Pons (tissue), 1 donor: Measurements from ENCODE around the gene CCL20.

Experiments
- DNase-seq: peaks from one replicate; pipeline ENCODE4 v3.0.0-alpha.2; 2016; ENCODE audit warnings: low spot score

The CCL20 gene

DNA sequence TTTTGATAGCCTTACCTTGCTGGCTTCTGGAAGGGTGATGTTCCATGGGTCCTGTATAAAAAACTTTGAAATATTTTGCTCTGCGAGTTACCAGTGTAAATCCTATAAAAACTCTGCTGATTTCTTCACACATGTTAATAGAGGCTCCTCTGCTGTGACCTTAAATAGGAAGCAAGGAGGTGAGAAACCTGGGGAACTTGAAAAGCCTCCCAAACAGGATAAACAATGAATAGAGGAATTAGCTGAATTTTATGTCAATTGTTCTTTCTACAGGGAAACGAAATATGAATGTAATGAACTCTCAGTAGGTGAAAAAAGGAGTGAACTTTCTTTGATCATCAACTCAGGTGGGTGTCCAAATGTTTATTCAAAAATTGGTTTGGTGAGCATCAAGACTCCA, 10.8 kb upstream of the CCL20 start:
- DNase-seq = no peak

DNA sequence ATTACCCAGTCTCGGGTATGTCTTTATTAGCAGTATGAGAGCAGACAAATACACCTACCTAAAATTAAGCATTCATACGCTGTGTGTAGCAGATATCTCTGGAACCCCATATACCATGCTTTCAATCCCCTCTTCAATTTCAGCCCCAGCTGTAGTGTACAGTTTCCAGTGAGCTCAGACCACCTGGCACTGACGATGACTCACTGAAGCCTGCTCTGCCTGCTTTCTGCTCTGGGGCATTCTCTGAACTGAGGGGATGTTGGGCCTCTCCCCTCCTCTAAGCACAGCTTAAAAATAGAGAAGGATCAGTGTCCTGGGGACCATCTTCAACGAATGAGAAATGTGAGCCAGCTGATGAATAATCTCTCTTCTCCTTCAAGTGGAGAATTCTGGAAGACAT, 8.7 kb upstream of the CCL20 start:
- no peak for DNase-seq

DNA sequence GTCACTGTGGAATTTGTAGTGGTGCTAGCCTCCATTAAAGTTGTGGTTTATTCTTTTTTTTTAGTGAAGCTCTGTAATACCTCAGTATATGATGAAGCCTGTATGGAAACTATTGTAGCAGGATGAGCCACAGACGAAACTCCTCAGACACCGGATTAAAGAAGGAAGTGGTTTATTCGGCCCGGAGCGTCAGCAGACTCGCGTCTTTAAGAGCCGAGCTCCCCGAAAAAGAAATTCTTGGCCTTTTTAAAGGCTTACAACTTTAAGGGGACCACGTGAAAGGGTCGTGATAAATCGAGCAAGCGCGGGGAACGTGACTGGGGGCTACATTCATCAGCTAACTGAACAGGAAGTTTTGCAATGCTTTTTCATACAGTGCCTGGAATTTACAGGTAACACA, 8.1 kb upstream of the CCL20 start:
- peak; percentile 56 for DNase-seq

- DNase-seq = no peak
Observed at GRCh38 chr2:227808936-227809335, 4.7 kb upstream of the CCL20 start.

GRCh38 chr2:227812001-227812400, 1.6 kb upstream of the CCL20 start:
- DNase-seq = no peak

GRCh38 chr2:227813229-227813561, 447 bp upstream of the CCL20 start:
- no peak for DNase-seq

- no peak for DNase-seq
Observed at GRCh38 chr2:227815066-227815465, 1.4 kb downstream of the CCL20 start.

GRCh38 chr2:227816507-227817294, 3.1 kb downstream of the CCL20 start:
- DNase-seq = no peak

DNA sequence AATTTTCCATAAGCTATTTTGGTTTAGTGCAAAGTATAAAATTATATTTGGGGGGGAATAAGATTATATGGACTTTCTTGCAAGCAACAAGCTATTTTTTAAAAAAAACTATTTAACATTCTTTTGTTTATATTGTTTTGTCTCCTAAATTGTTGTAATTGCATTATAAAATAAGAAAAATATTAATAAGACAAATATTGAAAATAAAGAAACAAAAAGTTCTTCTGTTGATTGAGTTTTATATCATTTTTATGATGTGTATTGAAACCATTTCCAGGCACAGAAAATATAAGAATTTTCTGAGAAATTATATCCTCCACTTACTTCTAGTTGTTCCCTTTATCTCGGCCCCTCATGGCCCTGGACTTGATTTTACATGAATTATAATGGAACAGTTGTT, 3.7 kb downstream of the CCL20 start:
- DNase-seq = no peak

GRCh38 chr2:227817850-227818674, 4.4 kb downstream of the CCL20 start:
- DNase-seq = peak; percentile 28

- peak; percentile 49 for DNase-seq
Observed at GRCh38 chr2:227818675-227819397, 5.2 kb downstream of the CCL20 start.

GRCh38 chr2:227819398-227819697, 5.7 kb downstream of the CCL20 start:
- DNase-seq = no peak

DNA sequence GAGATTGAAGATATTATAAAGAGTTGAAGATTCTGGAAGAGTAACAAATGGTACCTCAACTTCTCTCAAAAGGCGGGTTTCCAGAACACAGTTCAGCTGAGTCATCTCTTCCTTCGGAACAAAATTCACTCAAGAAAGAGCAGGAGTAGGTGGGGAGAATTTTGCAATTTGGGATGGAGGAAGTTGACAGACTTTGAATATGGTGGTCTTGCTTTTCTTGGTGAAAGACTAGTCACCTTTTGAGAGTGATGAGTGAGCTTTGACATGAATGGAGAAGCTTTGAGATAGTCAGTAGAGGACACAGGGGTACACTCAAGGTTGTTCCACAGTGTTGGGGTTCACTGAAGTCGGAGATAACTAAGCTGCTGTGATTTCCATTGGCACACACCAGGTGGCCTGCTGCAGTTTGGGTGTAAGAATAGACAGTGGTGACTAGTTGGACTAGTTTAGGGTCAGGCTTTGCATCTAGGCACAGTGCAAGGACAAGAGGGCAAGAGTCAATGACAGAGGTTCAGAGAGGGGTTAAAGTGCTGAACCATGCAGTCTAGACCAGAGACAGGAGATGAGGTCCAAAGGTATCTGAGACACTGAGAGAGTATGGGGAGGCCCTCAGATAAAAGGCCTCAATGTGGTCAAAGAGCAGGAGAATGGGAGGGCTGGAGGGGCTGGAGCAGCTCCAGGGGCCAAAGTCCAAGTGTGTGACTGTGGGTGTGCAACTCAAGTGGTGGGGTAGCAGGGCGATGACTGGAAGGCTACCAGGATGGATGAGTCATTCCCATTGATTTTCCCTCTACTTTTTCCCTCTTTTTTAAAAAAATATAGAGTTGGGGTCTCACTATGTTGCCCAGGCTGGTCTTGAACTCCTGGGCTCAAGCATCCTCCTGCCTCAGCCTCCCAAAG, 7.7 kb downstream of the CCL20 start:
- DNase-seq = no peak

- DNase-seq = no peak
Observed at GRCh38 chr2:227822416-227823003, 8.9 kb downstream of the CCL20 start.

DNA sequence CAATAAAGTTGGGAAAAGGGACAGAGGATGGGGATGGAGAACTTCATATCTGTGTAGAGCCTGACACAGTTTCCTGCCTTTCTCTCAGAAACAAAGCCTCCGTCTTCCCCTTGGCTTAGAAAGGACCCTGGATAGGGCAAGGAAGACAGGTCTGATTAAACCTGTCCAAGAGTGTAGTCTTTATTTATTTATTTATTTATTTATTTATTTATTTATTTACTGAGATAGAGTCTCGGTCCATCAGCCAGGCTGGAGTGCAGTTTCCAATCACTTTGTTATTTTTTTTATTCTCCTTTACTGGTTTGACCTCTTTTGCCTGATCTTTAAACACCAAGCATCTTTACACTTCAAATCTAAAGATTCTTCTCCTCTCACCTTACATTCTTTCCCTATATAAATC, 10.3 kb downstream of the CCL20 start:
- DNase-seq = no peak

- no peak for DNase-seq
Observed at GRCh38 chr2:227824711-227825110, 11.1 kb downstream of the CCL20 start.

- peak; percentile 49 for DNase-seq
Observed at GRCh38 chr2:227826019-227826521, 12.4 kb downstream of the CCL20 start.

DNA sequence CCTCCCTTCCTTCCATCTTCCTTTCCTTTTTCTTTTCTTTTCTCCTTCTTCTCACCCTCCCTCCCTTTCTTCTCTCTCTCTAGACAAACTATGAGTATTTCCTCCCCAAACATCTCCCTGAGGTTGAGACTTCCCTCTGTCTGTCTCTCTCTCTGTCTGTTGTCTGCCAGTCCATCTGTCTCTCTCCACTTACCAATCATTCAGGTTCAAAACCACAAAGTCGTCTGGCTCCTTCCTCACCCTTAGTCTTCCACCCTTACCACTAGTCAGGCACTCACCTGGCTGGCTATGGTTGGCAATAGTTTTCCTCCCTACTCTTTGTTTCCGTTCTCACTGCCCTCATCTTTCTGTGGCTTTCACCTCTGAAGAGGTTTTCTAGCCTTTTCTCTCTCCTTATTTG, 12.9 kb downstream of the CCL20 start:
- DNase-seq = no peak

GRCh38 chr2:227827143-227827542, 13.5 kb downstream of the CCL20 start:
- DNase-seq = no peak

GRCh38 chr2:227828477-227828912, 14.9 kb downstream of the CCL20 start:
- no peak for DNase-seq

DNA sequence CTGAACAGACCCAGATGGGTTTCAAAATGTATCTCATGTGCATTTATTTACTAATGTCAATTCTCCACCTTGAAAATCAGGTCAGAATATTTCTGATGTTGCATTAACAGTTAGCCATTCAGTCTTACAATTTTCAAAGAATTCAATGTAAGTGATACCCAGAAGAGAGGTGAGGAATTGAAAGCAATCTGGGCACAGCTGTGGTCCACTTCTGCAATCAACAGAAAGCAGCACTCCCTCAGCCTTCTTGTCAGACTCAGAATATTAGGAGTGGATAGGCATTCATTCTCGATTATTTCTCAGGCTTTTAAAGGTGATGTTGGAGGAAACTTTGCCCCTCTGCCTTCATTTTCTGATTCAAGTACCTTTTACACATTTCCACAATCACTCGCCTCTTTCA, 15.7 kb downstream of the CCL20 start:
- DNase-seq = no peak
